Neuron (in vitro differentiated cells): ENCODE results near the gene CHAC1.

Experiments
- H2AFZ ChIP-seq: one replicate; pipeline ENCODE4 v1.6.1; 2013; ENCODE audit warnings: low read depth, mild to moderate bottlenecking, inconsistent platforms, low read length, moderate library complexity
- H3K27me3 ChIP-seq: one replicate; pipeline ENCODE4 v1.6.1; 2013; ENCODE audit warnings: low read length; ENCODE audit not compliant: insufficient read depth
- H3K36me3 ChIP-seq: one replicate; pipeline ENCODE4 v1.6.1; 2013; ENCODE audit warnings: low read length; ENCODE audit not compliant: insufficient read depth
- H3K4me1 ChIP-seq: one replicate; pipeline ENCODE4 v1.6.1; 2013; ENCODE audit warnings: low read length; ENCODE audit not compliant: insufficient read depth
- H3K4me3 ChIP-seq: 2 replicates; pipeline ENCODE4 v1.5.1; 2013; ENCODE audit warnings: mild to moderate bottlenecking, low read length, moderate library complexity
- H3K9me3 ChIP-seq: one replicate; pipeline ENCODE4 v1.6.1; 2013; ENCODE audit warnings: low read length

Gene CHAC1

GRCh38 chr15:40936709-40937666 lies 16.3 kb upstream of the CHAC1 start:
- Histone ChIP-seq H3K9me3 (no peaks in the 10 kb centered on the region), H3K4me1 (peaks cover 22% of the 10 kb centered on the region), H2AFZ (no peak overlapping the region), H3K4me3 (no peak overlapping the region), H3K36me3 (no peaks in the 10 kb centered on the region), H3K27me3 (peaks cover 19% of the 10 kb centered on the region)

GRCh38 chr15:40937762-40938535 lies 15.3 kb upstream of the CHAC1 start:
- Histone ChIP-seq H3K4me1 (peaks cover 19% of the 10 kb centered on the region), H2AFZ (no peak overlapping the region), H3K4me3 (no peak overlapping the region), H3K27me3 (peaks cover 12% of the 10 kb centered on the region), H3K36me3 (no peaks in the 10 kb centered on the region), H3K9me3 (no peaks in the 10 kb centered on the region)

- Histone ChIP-seq H2AFZ (no peak overlapping the region), H3K9me3 (no peaks in the 10 kb centered on the region), H3K4me3 (no peak overlapping the region), H3K4me1 (peaks cover 19% of the 10 kb centered on the region), H3K27me3 (peaks cover 6% of the 10 kb centered on the region), H3K36me3 (no peaks in the 10 kb centered on the region)
Observed at GRCh38 chr15:40938536-40938870, 14.8 kb upstream of the CHAC1 start.

- Histone ChIP-seq H3K4me1 (peaks cover 19% of the 10 kb centered on the region), H2AFZ (no peak overlapping the region), H3K36me3 (no peaks in the 10 kb centered on the region), H3K4me3 (no peak overlapping the region), H3K9me3 (no peaks in the 10 kb centered on the region), H3K27me3 (peaks cover 5% of the 10 kb centered on the region)
Observed at GRCh38 chr15:40940296-40940801, 12.9 kb upstream of the CHAC1 start.

- Histone ChIP-seq H3K4me3 (peak overlapping the region; percentile 62), H3K27me3 (peaks cover 5% of the 10 kb centered on the region), H3K4me1 (peaks cover 19% of the 10 kb centered on the region), H2AFZ (peak overlapping the region; percentile 92), H3K36me3 (no peaks in the 10 kb centered on the region), H3K9me3 (no peaks in the 10 kb centered on the region)
Observed at GRCh38 chr15:40941068-40941527, 12.2 kb upstream of the CHAC1 start.

GRCh38 chr15:40941528-40942336 lies 11.5 kb upstream of the CHAC1 start:
- Histone ChIP-seq H2AFZ (peak overlapping the region; percentile 92), H3K4me3 (peak overlapping the region; percentile 62), H3K27me3 (peaks cover 5% of the 10 kb centered on the region), H3K36me3 (no peaks in the 10 kb centered on the region), H3K9me3 (no peaks in the 10 kb centered on the region), H3K4me1 (peaks cover 19% of the 10 kb centered on the region)

- Histone ChIP-seq H3K27me3 (peaks cover 5% of the 10 kb centered on the region), H2AFZ (peak overlapping the region; percentile 92), H3K36me3 (no peaks in the 10 kb centered on the region), H3K4me3 (peak overlapping the region; percentile 62), H3K9me3 (no peaks in the 10 kb centered on the region), H3K4me1 (peaks cover 16% of the 10 kb centered on the region)
Observed at GRCh38 chr15:40942337-40942854, 10.9 kb upstream of the CHAC1 start.

GRCh38 chr15:40942878-40943277 lies 10.4 kb upstream of the CHAC1 start:
- Histone ChIP-seq H3K27me3 (peaks cover 5% of the 10 kb centered on the region), H3K36me3 (no peaks in the 10 kb centered on the region), H2AFZ (no peak overlapping the region), H3K4me1 (peaks cover 14% of the 10 kb centered on the region), H3K9me3 (no peaks in the 10 kb centered on the region), H3K4me3 (no peak overlapping the region)

- Histone ChIP-seq H3K36me3 (no peaks in the 10 kb centered on the region), H3K27me3 (peaks cover 14% of the 10 kb centered on the region), H3K4me3 (no peak overlapping the region), H3K9me3 (no peaks in the 10 kb centered on the region), H2AFZ (no peak overlapping the region), H3K4me1 (peaks cover 14% of the 10 kb centered on the region)
Observed at GRCh38 chr15:40943764-40944365, 9.4 kb upstream of the CHAC1 start.

- Histone ChIP-seq H3K36me3 (no peaks in the 10 kb centered on the region), H3K27me3 (peaks cover 21% of the 10 kb centered on the region)
Observed at GRCh38 chr15:40944510-40945296, 8.6 kb upstream of the CHAC1 start.

GRCh38 chr15:40948706-40949473 lies 4.4 kb upstream of the CHAC1 start:
- Histone ChIP-seq H3K9me3 (no peaks in the 10 kb centered on the region), H3K4me1 (no peaks in the 10 kb centered on the region), H3K27me3 (peaks cover 22% of the 10 kb centered on the region), H2AFZ (no peak overlapping the region), H3K36me3 (no peaks in the 10 kb centered on the region), H3K4me3 (no peak overlapping the region)

More at GRCh38 chr15:40944510-40945296, 8.6 kb upstream of the CHAC1 start:
- Histone ChIP-seq H3K9me3 (no peaks in the 10 kb centered on the region), H3K4me1 (peaks cover 14% of the 10 kb centered on the region), H3K4me3 (no peak overlapping the region), H2AFZ (no peak overlapping the region)
